Activated naive CD4-positive, alpha-beta T cell treated with anti-CD3 and anti-CD28 coated beads, Interleukin-2, amount 50 U/mL, for 72 hours (primary cell): Measurements from ENCODE around the gene DPP6. TPM values are rescaled to one million over a fixed set of nuclear protein-coding genes. Genes with fewer than 3 reads are reported as not detected.

Source experiments
- ATAC-seq, 2 donors: fragments of 150-1000 bp; cut with Tn5 transposase; 2 replicates each; pipeline ENCODE4 v1.10.0; 2021; ENCODE audit warnings: mild to moderate bottlenecking in 2 of 2, moderate library complexity in 2 of 2
- DNase-seq, 2 donors: peaks; one replicate each; pipeline ENCODE4 v3.0.0; 2021 to 2022; ENCODE audit warnings: low spot score in 2 of 2
- H3K27ac Mint-ChIP-seq, 2 donors: one replicate each; pipeline ENCODE4 v1.8.0; 2022; ENCODE audit warnings: mild to moderate bottlenecking in 2 of 2, mixed read lengths in 2 of 2
- H3K36me3 Mint-ChIP-seq, 2 donors: one replicate each; pipeline ENCODE4 v1.8.0; 2022; ENCODE audit warnings: mixed read lengths in 2 of 2
- H3K9me3 Mint-ChIP-seq, 2 donors: one replicate each; pipeline ENCODE4 v1.8.0; 2022; ENCODE audit warnings: mixed read lengths in 2 of 2
- total RNA-seq, 2 donors: library from RNA; stranded (reverse); gene quantifications; one replicate each; pipeline ENCODE4 v1.2.3, GENCODE V29; 2022

The DPP6 gene
- total RNA-seq, 2 donors from 2014 or later: not detected

GRCh38 chr7:154473360-154473759, 421.2 kb downstream of the DPP6 start:
- no peak for DNase-seq
- ATAC-seq: no peak
- Mint-ChIP-seq H3K9me3 (peaks cover 6% of the 10 kb centered on the region in 2 donors), H3K27ac (no peak overlapping the region), H3K36me3 (no peaks in the 10 kb centered on the region)

GRCh38 chr7:154474903-154475520, 422.8 kb downstream of the DPP6 start:
- H3K27ac Mint-ChIP-seq: no peak overlapping the region

GRCh38 chr7:154475864-154476263, 423.7 kb downstream of the DPP6 start:
- no peak overlapping the region for H3K27ac Mint-ChIP-seq
- DNase-seq (no peak), ATAC-seq (no peak)
- H3K9me3 Mint-ChIP-seq: peaks cover 7% of the 10 kb centered on the region in 2 donors
- H3K36me3 Mint-ChIP-seq: no peaks in the 10 kb centered on the region

More at GRCh38 chr7:154474903-154475520, 422.8 kb downstream of the DPP6 start:
- peaks cover 7% of the 10 kb centered on the region in 2 donors for H3K9me3 Mint-ChIP-seq
- DNase-seq (no peak), ATAC-seq (no peak)
- H3K36me3 Mint-ChIP-seq: no peaks in the 10 kb centered on the region

GRCh38 chr7:154480817-154481216, 428.6 kb downstream of the DPP6 start:
- Mint-ChIP-seq H3K27ac (no peak overlapping the region), H3K9me3 (peaks cover 7 to 12% of the 10 kb centered on the region in 2 donors), H3K36me3 (no peaks in the 10 kb centered on the region)
- ATAC-seq (no peak), DNase-seq (no peak)

- no peak for ATAC-seq
- Mint-ChIP-seq H3K36me3 (peaks cover 0 to 5% of the 10 kb centered on the region in 2 donors), H3K9me3 (peaks cover 9 to 11% of the 10 kb centered on the region in 2 donors)
Measured at GRCh38 chr7:154482863-154483262, 430.7 kb downstream of the DPP6 start.

GRCh38 chr7:154484406-154484805, 432.2 kb downstream of the DPP6 start:
- DNase-seq (no peak), ATAC-seq (no peak)
- no peak overlapping the region for H3K27ac Mint-ChIP-seq
- peaks cover 5 to 9% of the 10 kb centered on the region in 2 donors for H3K9me3 Mint-ChIP-seq
- H3K36me3 Mint-ChIP-seq: peaks cover 0 to 5% of the 10 kb centered on the region in 2 donors

More at GRCh38 chr7:154482863-154483262, 430.7 kb downstream of the DPP6 start:
- no peak overlapping the region for H3K27ac Mint-ChIP-seq
- DNase-seq: no peak

GRCh38 chr7:154484943-154485342, 432.7 kb downstream of the DPP6 start:
- no peak for ATAC-seq
- Mint-ChIP-seq H3K27ac (no peak overlapping the region), H3K9me3 (peaks cover 5 to 9% of the 10 kb centered on the region in 2 donors), H3K36me3 (peaks cover 0 to 5% of the 10 kb centered on the region in 2 donors)
- no peak for DNase-seq

GRCh38 chr7:154489897-154490296, 437.7 kb downstream of the DPP6 start:
- Mint-ChIP-seq H3K9me3 (peaks cover 3 to 13% of the 10 kb centered on the region in 2 donors), H3K36me3 (peaks cover 0 to 5% of the 10 kb centered on the region in 2 donors), H3K27ac (no peak overlapping the region)
- ATAC-seq (no peak), DNase-seq (no peak)

- Mint-ChIP-seq H3K27ac (no peak overlapping the region), H3K9me3 (peaks cover 10 to 13% of the 10 kb centered on the region in 2 donors)
Measured at GRCh38 chr7:154493594-154493993, 441.4 kb downstream of the DPP6 start.

GRCh38 chr7:154497751-154498150, 445.6 kb downstream of the DPP6 start:
- peaks cover 0 to 7% of the 10 kb centered on the region in 2 donors for H3K36me3 Mint-ChIP-seq
- peaks cover 17 to 19% of the 10 kb centered on the region in 2 donors for H3K9me3 Mint-ChIP-seq
- DNase-seq: no peak
- no peak for ATAC-seq
- no peak overlapping the region for H3K27ac Mint-ChIP-seq

More at GRCh38 chr7:154493594-154493993, 441.4 kb downstream of the DPP6 start:
- ATAC-seq (no peak), DNase-seq (no peak)
- no peaks in the 10 kb centered on the region for H3K36me3 Mint-ChIP-seq

- H3K27ac Mint-ChIP-seq: no peak overlapping the region
- ATAC-seq (no peak), DNase-seq (no peak)
- peaks cover 7 to 8% of the 10 kb centered on the region in 2 donors for H3K9me3 Mint-ChIP-seq
- H3K36me3 Mint-ChIP-seq: peaks cover 0 to 7% of the 10 kb centered on the region in 2 donors
Measured at GRCh38 chr7:154503962-154504550, 451.9 kb downstream of the DPP6 start.

GRCh38 chr7:154504918-154505317, 452.7 kb downstream of the DPP6 start:
- DNase-seq: no peak
- Mint-ChIP-seq H3K27ac (no peak overlapping the region), H3K9me3 (peaks cover 8% of the 10 kb centered on the region in 2 donors), H3K36me3 (peaks cover 0 to 7% of the 10 kb centered on the region in 2 donors)
- no peak for ATAC-seq

- no peak for DNase-seq
- peaks cover 0 to 7% of the 10 kb centered on the region in 2 donors for H3K36me3 Mint-ChIP-seq
Measured at GRCh38 chr7:154505362-154505761, 453.2 kb downstream of the DPP6 start.

GRCh38 chr7:154509192-154509591, 457.0 kb downstream of the DPP6 start:
- DNase-seq (no peak), ATAC-seq (no peak)
- Mint-ChIP-seq H3K9me3 (peaks cover under 1 to 3% of the 10 kb centered on the region in 2 donors), H3K27ac (no peak overlapping the region), H3K36me3 (no peaks in the 10 kb centered on the region)

More at GRCh38 chr7:154505362-154505761, 453.2 kb downstream of the DPP6 start:
- peaks cover 8 to 10% of the 10 kb centered on the region in 2 donors for H3K9me3 Mint-ChIP-seq
- H3K27ac Mint-ChIP-seq: no peak overlapping the region
- ATAC-seq: no peak

- DNase-seq (no peak), ATAC-seq (no peak)
- Mint-ChIP-seq H3K36me3 (peaks cover 0 to 5% of the 10 kb centered on the region in 2 donors), H3K9me3 (peaks cover 6 to 7% of the 10 kb centered on the region in 2 donors), H3K27ac (no peak overlapping the region)
Measured at GRCh38 chr7:154512121-154512833, 460.1 kb downstream of the DPP6 start.

GRCh38 chr7:154517768-154518167, 465.6 kb downstream of the DPP6 start:
- Mint-ChIP-seq H3K9me3 (peaks cover 4 to 15% of the 10 kb centered on the region in 2 donors), H3K36me3 (peaks cover 0 to 5% of the 10 kb centered on the region in 2 donors), H3K27ac (no peak overlapping the region)
- no peak for DNase-seq
- no peak for ATAC-seq

- peaks cover 0 to 5% of the 10 kb centered on the region in 2 donors for H3K36me3 Mint-ChIP-seq
- ATAC-seq (no peak), DNase-seq (no peak)
- H3K9me3 Mint-ChIP-seq: peaks cover 4 to 15% of the 10 kb centered on the region in 2 donors
- no peak overlapping the region for H3K27ac Mint-ChIP-seq
Measured at GRCh38 chr7:154519229-154519628, 467.0 kb downstream of the DPP6 start.
